LoVo (cell line): ENCODE data around the gene SMYD3.

Experiments
- DNase-seq: peaks from one replicate; pipeline ENCODE4 v3.0.0-alpha.2; 2016; ENCODE audit warnings: low spot score

SMYD3 gene

GRCh38 chr1:246304484-246305259 lies 202.4 kb downstream of the SMYD3 start:
- DNase-seq, result no peak

GRCh38 chr1:246302711-246303317 lies 204.3 kb downstream of the SMYD3 start:
- no peak for DNase-seq

- DNase-seq, result no peak
Measured at GRCh38 chr1:246302251-246302625, 204.8 kb downstream of the SMYD3 start.

- DNase-seq, result no peak
Measured at GRCh38 chr1:246301553-246302250, 205.4 kb downstream of the SMYD3 start.

- no peak for DNase-seq
Measured at GRCh38 chr1:246300626-246301549, 206.2 kb downstream of the SMYD3 start.

GRCh38 chr1:246297279-246298265 lies 209.5 kb downstream of the SMYD3 start:
- no peak for DNase-seq

- DNase-seq, result no peak
Measured at GRCh38 chr1:246295968-246296367, 211.1 kb downstream of the SMYD3 start.

- DNase-seq, result no peak
Measured at GRCh38 chr1:246295340-246295739, 211.7 kb downstream of the SMYD3 start.

GRCh38 chr1:246294263-246294662 lies 212.8 kb downstream of the SMYD3 start:
- no peak for DNase-seq

- DNase-seq, result no peak
Measured at GRCh38 chr1:246293366-246294121, 213.5 kb downstream of the SMYD3 start.

GRCh38 chr1:246292571-246292970 lies 214.5 kb downstream of the SMYD3 start:
- no peak for DNase-seq

- DNase-seq, result no peak
Measured at GRCh38 chr1:246291127-246291526, 216.0 kb downstream of the SMYD3 start.

GRCh38 chr1:246283771-246284410 lies 223.2 kb downstream of the SMYD3 start:
- no peak for DNase-seq

GRCh38 chr1:246281639-246282038 lies 225.4 kb downstream of the SMYD3 start:
- no peak for DNase-seq

- DNase-seq, result no peak
Measured at GRCh38 chr1:246281195-246281594, 225.9 kb downstream of the SMYD3 start.

- no peak for DNase-seq
Measured at GRCh38 chr1:246280551-246280950, 226.5 kb downstream of the SMYD3 start.

GRCh38 chr1:246279402-246279801 lies 227.7 kb downstream of the SMYD3 start:
- no peak for DNase-seq

GRCh38 chr1:246278371-246278770 lies 228.7 kb downstream of the SMYD3 start:
- DNase-seq, result no peak

- DNase-seq, result no peak
Measured at GRCh38 chr1:246275036-246275435, 232.0 kb downstream of the SMYD3 start.

GRCh38 chr1:246274186-246274585 lies 232.9 kb downstream of the SMYD3 start:
- no peak for DNase-seq
